Heart left ventricle (tissue), 13 donors: ENCODE results near the gene HLA-DRB1.

Experiments used
- POLR2A ChIP-seq, 2 donors: fragments of 450-650 bp; IDR thresholded peaks; one replicate each; pipeline ENCODE4 v1.6.1; 2017; ENCODE audit warnings: antibody characterized with exemption in 2 of 2, mild to moderate bottlenecking in 2 of 2, moderate library complexity in 2 of 2
- TF ChIP-seq, protein P1 (sequence below), 12 donors: fragments of 200-600 bp; sonication (generic) in 4 of 12; IDR thresholded peaks; one replicate each; pipeline versions ENCODE4 v1.5.0 to v1.8.0; 2018 to 2022; ENCODE audit warnings: antibody characterized with exemption in 12 of 12, mild to moderate bottlenecking in 5 of 12
- donor health status: ischemic (EF 13 %, LVEDD 7.1; RV severe dilation, severe dysfunction).
- donor health status: DM: no; HTN: yes; CAD: no.
- donor health status: DM: no; HTN: no; CAD: no.
- donor health status: ischemic (EF 25% LVEDD 6.9; RV normal size, moderate dysfunction).
- donor health status: ischemic (EF 25% LVEDD 5.7; RV mildly dilated, moderate dysfunction).
- donor health status: ischemic (EF 35%, LVEDD 5.7; RV mildly dilated, moderate dysfunction).
- donor health status: nonischemic (EF 11% LVEDD 7.7; RV severe dilation, severe dysfunction).
- donor health status: DM: yes; HTN: yes; CAD: no.
- donor health status: PGD.
- donor health status: ischemic (EF 29% LVEDD 5.4; RV normal size, mild dysfunction).
- donor health status: nonischemic (EF 23%, LVEDD 6.1; RV moderate dilation, normal function).

DNA sequence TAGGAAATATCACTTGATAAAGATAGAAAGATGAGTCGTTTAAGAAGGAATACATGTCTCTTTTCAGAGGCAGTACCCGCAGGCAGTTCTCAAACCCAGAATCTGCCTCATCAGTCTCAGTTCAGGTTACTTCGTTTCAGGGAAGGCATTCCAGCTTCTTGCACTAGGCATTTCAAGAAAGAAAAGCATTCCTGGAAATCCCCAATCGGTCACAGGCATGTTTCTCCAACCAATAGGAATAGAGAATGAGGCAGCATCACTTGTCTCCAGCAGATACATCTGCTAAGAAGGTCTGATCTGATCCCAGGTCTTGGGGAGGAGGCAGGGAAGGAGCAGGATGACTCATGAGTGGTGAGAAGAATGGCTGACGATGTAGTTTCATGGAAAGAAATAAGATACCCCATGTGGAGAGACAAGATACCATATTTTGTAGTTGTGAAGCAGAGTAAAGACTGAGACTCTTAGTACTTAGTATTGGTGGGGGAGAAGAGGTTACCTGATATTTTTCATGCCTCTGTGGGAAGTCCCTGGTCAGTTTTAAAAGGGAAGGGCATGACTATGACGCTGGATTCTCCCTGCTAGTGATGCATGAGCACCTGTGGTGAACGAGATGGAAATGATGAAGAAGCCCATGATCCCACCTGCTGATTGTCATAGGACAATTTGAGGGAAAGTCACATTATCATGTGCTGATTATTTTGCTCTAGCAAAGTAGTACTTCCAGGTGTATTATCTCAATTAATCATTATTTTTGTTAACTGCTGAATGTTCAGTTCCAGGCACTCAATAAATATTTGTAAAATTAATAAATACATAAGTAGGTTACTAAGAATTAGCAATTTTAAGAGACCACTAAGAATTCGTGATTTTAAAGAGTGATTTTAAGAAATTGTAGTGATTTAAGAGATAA lies 20.3 kb upstream of the HLA-DRB1 start:
- TF ChIP-seq, protein P1, sequence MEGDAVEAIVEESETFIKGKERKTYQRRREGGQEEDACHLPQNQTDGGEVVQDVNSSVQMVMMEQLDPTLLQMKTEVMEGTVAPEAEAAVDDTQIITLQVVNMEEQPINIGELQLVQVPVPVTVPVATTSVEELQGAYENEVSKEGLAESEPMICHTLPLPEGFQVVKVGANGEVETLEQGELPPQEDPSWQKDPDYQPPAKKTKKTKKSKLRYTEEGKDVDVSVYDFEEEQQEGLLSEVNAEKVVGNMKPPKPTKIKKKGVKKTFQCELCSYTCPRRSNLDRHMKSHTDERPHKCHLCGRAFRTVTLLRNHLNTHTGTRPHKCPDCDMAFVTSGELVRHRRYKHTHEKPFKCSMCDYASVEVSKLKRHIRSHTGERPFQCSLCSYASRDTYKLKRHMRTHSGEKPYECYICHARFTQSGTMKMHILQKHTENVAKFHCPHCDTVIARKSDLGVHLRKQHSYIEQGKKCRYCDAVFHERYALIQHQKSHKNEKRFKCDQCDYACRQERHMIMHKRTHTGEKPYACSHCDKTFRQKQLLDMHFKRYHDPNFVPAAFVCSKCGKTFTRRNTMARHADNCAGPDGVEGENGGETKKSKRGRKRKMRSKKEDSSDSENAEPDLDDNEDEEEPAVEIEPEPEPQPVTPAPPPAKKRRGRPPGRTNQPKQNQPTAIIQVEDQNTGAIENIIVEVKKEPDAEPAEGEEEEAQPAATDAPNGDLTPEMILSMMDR (IDR thresholded peaks at IDR 0.05), result no peak
- no peak for TF ChIP-seq POLR2A (IDR thresholded peaks at IDR 0.05)
